B cell (primary cell): ENCODE measurements around the gene ZNF587.

Experiments
- EZH2 ChIP-seq: IDR thresholded peaks from 2 replicates; pipeline ENCODE4 v1.6.1; 2012; ENCODE audit warnings: borderline replicate concordance, low read depth, mild to moderate bottlenecking, moderate library complexity, low read length; ENCODE audit not compliant: insufficient read depth, poor library complexity, severe bottlenecking
- TF ChIP-seq, protein P1 (sequence below): fragments of 200-600 bp; IDR thresholded peaks from one replicate; pipeline ENCODE4 v1.8.0; 2022; ENCODE audit warnings: antibody characterized with exemption, mild to moderate bottlenecking

DNA sequence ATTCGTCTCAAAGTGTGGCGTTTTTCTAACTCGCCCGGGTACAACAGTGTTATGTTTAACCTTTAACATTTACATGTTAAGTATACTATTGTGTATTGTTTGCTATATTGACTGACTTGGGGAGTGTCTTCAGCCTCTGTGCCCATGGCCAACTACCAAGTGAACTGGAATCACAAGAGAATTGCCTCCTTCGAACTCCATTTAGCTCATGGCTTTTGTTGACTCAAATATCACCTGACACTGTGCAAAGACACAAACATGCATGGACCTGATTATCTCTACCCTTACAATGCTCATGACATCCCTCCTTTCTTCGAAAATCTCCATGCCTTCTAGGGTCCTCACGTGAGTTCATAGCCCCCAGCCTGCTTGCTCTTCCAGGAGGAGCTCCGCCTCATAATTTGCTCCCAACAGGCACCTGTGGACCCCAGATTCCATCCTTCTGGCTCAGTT, 38.5 kb downstream of the ZNF587 start:
- TF ChIP-seq, protein P1, sequence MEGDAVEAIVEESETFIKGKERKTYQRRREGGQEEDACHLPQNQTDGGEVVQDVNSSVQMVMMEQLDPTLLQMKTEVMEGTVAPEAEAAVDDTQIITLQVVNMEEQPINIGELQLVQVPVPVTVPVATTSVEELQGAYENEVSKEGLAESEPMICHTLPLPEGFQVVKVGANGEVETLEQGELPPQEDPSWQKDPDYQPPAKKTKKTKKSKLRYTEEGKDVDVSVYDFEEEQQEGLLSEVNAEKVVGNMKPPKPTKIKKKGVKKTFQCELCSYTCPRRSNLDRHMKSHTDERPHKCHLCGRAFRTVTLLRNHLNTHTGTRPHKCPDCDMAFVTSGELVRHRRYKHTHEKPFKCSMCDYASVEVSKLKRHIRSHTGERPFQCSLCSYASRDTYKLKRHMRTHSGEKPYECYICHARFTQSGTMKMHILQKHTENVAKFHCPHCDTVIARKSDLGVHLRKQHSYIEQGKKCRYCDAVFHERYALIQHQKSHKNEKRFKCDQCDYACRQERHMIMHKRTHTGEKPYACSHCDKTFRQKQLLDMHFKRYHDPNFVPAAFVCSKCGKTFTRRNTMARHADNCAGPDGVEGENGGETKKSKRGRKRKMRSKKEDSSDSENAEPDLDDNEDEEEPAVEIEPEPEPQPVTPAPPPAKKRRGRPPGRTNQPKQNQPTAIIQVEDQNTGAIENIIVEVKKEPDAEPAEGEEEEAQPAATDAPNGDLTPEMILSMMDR: no peak
- no peak for TF ChIP-seq EZH2
